GM18873 (cell line): ENCODE results near the gene KIAA1671.

ENCODE experiments used
- ATAC-seq: cut with Tn5 transposase; IDR thresholded peaks from one replicate; pipeline ENCODE4 v1.9.1; 2021; ENCODE audit warnings: mild to moderate bottlenecking, moderate library complexity, moderate number of reproducible peaks; ENCODE audit not compliant: unreplicated experiment, low FRiP score

The KIAA1671 gene

DNA sequence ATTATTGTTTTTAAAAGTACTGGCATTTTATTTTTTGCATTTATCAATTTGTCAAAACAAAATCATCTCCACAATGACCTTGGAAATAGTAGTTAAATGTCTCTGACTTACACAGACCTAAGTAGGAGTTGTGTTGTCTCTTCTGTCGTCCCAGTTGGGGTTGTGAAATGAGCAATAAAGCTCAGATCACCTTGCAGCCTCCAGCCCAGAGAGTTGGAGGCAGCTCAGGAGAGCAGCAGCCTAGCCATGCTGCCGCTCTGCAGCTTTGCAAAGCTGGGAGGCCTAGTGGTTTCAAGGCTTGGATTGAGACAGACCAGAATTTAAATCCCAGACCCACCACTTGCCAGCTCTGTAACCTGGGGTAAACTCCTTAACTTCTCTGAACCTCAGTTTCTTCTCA, 181.9 kb downstream of the KIAA1671 start:
- no peak for ATAC-seq

DNA sequence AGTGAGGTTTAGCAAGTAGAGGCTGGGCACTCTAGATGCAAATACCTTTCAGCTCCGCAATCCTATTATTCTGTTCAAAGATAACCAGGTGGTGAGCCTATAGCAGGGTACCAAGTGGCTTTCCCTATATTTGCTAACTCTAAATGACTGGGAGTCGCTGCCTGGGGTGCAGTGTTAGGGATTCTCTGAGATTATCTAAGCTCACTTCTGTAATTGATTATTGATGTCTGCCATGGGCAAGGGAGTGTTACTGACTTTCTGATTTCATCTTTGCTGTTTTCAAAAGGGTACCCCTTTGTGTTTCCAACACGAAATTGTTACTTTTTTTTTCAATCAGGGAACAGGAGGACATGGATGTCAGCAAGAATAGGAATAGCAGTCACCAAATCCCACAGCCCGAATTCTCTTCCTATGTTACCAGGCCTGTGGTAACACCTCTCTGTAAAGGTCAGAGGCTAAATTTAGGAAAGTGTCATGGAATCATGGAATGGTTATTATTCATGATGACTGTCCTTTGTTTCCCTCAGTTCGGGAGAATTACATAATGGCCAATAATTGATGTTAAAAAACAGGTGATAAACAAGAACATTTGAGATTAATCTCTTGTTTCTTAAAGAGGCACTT, 184.5 kb downstream of the KIAA1671 start:
- no peak for ATAC-seq

DNA sequence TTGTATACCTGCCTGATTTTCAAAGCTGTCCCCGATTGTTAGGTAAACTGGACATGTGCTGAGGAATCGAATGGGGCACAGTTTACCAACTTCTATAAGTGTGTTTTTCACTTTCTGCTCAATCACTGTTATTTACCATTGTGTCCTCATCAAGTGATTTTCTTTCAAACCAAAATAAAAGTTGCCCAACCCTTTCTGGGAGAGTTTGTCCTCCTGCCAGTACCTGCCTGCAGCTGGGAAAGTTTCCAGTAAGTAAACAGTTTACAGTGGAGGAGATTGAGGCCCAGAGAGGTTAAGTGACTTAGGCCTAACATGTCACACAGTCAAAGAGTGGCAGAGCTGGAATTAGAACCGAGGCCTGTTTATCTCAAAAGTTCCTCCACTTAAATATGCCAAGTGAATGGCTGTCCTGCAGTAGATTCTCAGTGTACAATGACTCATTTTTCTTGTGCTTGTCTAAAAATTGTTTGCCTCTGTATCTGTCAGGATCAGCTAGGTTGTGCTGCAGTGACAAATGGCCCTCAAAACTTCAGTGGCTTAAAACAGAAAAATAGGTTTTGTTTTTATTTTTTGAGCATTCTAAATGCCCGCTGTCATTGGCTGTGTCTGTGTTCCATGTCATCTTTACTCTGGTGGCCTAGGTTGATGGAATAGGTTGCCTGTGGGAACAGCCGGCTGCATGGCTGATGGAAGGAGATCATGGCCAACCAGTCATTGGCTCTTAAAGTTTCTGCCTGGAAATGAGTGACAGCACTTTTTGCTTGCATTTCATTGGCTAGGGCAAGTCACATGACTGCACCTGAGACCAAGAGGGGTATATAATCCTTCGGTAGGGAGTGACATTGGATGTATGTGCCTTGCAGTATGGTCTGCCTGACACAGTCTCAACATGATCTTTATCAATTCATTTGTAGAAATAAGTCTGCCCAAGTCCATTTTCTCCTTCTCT, 185.3 kb downstream of the KIAA1671 start:
- ATAC-seq = no peak

DNA sequence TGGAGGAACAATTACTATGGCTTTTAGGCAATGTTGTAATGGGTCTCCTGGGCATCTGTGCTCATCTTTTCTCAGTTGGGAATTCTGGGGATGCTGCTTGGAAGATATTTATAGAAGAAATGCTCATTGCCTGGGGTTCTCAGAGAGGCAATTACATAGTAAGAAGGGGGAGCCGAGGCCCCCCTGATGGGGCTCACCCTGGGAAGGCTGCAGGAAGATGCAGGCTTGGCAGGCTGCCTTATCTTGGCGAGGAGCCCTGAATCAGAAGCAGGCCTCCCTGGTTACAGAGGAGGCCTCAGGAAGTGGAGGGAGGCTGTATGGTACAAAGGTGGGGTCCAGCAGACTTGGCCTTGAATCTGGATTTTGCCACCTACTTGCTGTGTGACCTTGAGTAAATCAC, 186.5 kb downstream of the KIAA1671 start:
- ATAC-seq = no peak

DNA sequence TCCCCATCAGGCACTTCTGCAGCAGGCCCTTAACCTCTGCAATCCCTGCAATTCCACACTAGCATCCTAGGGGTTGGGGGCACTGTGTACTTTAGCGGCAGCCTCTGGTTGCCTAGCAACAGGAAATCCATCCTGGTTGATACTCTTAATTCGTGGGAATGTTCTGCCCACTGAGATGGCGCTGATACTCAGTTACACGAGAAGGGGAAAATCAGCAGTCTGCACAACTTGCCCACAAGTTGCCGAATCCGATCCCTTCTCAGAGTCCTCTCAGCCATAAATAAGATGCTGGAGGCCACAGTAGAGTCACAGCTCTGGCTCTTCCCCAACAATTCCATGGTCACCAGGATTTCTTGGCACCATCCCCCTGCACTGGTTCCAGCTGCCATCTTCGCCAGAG, 189.6 kb downstream of the KIAA1671 start:
- no peak for ATAC-seq

DNA sequence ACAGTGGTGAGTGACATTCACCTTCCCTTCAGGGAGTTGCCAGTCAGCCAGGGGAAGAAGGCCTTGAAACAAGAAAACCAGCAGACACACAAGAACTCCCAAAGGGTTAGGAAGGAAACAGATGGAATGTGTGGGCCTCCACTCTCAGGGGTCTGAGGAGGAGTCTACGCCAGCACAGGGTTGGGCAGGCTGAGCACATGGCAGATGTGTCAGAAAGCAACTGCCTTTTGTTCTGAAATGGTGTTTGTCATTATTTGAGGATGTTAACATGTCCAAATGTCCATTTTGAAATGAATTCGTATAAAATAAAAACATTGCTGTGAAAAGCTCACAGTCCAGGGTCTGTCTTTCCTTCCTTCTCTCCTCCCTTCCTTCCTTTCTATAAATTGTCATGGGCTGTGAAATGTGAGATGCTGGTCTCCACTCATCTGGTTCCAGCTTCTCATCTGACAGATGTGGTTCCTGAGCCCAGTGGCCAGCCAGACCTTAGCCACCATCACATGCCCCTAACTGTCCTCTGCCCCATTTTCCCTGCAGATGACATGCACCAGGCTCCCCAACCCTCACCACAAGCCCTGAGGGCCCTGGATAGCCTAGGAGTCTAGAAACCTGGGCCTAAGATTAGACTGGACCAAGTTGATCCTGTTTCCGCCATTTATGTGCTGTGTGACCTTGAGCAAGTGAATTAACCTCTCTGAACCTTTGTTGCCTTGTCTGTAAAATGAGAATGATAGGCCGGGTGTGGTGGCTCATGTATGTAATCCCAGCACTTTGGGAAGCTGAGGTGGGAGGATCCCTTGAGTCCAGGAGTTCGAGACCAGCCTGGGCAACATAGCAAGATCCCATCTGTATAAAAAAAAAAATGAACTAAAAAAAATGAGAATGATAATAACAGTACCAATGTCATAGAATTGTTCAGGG, 190.9 kb downstream of the KIAA1671 start:
- no peak for ATAC-seq

DNA sequence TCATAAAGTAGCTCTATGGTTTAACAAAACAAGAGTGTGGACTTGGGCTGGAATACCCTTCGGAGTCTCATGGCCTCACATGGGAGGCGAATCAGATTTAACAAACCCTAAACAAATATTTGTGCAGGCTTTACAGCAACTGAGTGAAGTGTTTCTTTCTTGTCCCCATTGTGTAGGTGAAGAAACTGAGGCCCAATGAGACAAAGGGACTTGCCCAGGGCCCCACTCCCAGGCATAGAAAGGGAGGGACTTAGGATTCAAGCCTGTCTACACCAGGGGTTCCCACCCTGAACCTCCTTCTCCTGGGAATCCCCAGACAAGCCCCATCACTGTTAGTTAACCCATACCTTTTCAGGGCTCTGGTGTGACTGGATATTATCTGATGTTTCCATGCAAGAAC, 192.0 kb downstream of the KIAA1671 start:
- no peak for ATAC-seq

DNA sequence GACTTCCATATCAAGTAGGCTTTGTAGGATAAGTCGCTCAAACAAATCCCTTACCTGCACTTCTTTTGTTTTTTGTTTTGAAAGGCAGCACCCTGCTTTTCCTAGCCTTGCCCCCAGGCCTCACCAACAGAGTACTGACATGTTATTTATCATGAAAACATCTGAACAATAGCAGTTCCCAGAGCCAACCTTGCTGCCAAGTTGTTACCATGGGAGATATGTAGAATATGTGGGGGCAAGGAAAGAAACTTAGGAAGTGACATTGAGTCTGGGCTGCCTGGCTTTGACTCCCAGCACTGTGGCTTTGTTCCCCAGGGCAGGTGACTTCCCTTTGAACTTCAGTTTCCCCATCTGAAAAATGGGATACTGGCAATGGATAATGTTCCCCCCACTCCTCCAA, 193.8 kb downstream of the KIAA1671 start:
- ATAC-seq = no peak

DNA sequence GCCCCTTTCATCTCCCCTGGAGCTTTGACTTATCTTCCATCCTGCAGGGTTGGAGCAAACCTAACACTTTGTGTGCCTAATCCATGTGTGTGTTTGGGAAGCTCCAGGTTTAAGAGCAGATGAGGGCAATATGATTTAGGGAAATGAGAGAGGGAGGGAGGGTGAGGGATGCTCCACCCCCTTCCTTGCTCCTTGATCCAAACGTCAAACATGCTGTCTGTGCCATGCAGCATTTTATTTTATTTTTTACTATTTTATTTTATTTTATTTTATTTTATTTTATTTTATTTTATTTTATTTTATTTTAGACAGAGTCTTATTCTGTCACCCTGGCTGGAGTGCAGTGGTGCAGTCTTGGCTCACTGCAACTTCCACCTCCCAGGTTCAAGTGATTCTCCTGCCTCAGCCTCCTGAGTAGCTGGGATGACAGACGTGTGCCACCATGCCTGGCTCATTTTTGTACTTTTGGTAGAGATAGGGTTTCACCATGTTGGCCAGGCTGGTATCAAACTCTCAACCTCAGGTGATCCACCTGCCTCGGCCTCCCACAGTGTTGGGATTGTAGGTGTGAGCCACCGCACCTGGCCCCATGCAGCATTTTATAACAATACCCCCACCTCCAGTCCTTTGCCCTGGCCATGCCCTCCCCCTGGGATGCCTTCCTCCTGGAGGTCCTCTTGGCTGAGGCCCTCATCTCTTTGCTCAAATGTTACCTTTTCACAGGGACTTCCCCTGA, 194.6 kb downstream of the KIAA1671 start:
- no peak for ATAC-seq

DNA sequence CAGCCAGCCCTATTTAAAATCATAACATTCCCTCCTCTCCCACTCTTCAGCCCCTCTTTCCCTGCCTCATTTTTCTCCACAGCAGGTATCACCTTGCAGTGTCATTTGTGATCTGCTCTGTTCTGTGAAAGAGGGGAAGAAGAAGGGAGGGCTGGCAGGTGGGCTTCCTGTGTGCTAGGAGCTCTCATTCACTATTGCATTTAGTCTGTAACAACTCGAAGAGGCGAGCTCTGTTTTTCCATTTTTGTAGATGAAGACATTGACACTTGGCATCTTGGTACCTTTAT, 195.1 kb downstream of the KIAA1671 start:
- no peak for ATAC-seq

DNA sequence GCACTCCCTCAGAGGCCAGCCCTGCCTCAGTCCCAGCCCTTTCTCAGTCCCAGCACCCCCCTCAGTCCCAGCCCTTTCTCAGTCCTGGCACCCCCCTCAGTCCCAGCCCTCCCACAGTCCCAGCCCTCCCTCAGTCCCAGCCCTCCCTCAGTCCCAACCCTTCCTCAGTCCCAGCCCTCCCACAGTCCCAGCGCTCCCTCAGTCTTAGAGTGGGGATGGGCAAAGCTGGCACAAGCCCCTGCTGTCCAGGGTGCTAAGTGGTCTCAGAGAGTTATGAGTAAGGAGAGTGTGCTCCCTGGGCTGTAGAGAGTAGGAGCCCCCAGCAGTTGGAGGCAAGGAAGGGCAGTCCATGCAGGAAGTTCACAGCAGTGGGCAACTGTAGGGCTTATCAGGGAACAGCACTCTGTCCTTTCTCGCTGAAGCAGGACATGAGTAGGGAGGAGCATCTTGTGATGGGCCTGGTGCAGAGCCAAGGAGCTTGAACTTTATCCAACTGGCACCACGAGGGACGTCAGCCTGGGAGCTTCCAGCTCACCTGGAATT, 195.7 kb downstream of the KIAA1671 start:
- ATAC-seq = no peak

DNA sequence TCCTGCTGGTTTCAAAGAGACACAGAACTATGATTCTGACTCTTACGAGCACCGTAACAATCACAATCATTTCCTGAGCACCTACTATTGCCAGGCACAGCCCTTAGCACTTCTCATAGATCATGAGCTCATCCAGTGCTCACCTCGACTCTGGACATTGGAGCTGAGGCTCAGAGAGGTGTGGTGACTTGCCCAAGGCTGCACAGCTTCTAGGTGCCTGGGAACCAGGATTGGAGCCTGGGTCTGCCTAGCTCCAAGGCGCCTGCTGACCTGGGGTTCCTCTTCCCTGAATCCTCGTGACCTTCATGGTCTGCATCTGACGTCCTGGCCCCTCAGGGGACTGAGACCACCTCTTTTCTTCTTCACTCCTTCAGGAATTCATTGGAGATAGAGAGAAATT, 196.5 kb downstream of the KIAA1671 start:
- no peak for ATAC-seq

DNA sequence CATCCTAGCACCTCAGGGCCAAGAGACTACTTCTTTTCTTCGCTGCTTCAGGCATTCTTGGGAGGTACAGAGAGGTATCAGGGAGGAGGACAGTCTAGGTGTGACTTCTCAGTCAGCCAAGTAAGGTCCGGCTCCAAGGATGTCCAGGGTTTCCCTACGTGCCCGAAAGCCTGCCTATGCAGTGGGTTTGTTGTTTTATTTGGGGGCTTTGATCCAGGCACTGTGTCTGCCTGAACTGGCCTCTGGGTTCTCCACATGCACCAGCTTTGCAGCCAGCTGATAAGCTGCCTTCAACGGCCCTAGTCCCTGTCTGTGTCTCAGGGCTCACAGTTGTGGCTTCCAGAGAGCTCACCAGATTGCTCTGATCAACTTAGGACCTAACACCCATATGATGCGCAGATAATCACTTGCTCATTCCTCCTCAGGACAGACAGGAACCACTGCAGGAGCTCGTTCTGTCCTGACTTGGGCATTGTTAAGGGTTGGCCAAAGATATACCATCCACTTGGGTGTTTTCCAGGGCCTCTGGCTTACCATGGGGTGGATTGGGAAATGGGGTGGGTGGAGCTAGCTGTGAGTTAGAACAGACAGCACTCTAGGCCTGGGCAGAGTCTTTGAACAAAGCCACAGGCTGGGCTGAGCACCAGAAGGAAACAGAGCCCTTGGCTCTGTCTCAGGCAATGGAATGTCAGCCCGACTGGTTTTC, 201.6 kb downstream of the KIAA1671 start:
- ATAC-seq = no peak

DNA sequence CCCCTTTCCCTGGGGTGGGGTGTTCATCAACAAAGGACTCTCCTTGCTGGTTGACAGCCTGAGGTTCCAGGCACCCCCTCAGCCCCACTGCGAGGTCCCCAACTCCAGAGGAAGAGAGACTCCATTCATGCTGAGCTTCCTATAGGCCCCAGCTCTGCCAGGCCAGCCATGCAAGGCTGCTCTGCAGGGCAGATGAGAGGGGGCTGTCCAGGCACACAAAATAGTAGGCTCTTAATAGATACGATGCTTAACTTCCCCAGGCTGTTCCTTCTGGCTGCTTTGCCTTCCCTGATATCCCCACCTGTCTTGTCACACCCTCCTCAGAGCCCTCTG, 202.1 kb downstream of the KIAA1671 start:
- no peak for ATAC-seq

DNA sequence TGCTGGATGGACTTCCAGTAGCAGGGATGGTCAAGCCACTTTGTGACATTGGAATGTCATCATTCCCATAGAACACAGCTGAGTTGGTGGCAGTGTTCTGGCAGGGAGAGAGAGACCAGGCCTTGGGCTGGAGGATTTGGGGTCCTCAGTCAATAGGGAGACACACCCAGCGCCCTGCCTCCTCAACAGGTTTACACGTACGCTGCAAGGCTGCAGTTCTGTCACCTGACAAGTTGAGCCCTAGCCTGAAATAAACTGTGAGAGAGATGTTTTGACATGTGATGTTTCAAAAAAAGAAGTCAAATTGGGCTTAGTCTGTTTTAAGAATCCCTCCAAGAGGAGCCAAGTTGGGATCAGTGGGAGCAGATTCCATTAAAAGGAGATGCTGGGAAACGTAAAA, 204.2 kb downstream of the KIAA1671 start:
- ATAC-seq = no peak

DNA sequence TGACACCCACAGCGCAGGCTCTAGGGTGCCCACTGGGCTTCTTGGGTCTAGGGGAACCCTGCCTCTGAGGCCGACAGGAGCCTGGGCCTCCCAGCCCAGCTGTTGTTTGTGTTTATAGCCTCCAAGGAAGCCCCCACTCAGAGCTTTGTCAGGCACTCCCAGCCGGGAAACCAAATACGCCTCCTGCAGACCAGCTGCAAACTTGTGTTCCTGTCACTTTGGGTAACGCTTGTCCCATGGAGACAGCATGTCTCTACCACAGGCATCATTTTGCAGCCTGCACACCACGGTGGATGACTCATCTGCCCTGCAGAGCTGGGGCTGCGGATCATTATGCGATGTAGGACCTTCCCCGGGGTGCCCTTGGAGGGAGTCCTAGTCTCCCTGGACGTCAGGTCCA, 206.5 kb downstream of the KIAA1671 start:
- no peak for ATAC-seq

DNA sequence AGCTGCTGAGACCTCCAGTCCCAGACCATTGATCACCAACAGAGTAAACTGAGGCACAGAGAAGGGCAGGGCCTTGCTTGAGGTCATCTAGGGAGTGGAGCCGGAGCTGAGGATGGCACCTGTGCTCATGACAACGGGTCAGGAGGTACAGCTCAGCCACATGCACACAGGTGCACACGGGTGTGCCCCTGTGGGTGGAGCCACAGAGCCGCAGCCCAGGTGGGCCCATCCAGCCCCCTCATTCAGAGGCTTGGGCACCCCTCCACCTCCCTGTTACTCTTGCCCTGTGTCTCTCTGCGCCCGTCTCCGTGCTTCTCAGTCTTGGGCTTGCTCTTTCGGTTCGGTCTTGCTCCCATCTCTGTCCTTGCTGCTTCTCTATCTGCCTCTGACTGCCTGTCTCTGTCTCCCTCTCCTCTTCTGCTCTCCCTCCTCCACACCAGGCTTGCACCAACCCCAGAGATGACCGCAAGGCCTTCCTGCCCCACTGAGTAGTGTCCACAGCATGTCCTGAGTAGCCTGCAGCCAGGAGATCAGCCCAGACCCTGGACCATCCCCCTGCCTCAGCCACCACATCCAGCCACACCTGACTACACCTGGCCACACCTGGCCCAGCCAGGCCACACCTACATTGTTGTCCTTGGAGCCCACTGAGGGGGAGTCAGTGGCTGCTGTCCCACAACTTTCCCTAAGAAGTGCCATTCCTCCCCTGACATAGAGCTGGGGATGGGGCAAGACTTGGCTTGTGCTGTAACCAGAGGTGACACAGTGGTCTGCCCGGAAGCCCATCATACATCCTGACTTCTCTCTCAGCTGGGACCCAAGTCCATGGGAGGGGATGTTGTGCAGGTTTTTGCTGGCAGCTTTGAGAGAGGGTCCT, 207.8 kb downstream of the KIAA1671 start:
- ATAC-seq = no peak

DNA sequence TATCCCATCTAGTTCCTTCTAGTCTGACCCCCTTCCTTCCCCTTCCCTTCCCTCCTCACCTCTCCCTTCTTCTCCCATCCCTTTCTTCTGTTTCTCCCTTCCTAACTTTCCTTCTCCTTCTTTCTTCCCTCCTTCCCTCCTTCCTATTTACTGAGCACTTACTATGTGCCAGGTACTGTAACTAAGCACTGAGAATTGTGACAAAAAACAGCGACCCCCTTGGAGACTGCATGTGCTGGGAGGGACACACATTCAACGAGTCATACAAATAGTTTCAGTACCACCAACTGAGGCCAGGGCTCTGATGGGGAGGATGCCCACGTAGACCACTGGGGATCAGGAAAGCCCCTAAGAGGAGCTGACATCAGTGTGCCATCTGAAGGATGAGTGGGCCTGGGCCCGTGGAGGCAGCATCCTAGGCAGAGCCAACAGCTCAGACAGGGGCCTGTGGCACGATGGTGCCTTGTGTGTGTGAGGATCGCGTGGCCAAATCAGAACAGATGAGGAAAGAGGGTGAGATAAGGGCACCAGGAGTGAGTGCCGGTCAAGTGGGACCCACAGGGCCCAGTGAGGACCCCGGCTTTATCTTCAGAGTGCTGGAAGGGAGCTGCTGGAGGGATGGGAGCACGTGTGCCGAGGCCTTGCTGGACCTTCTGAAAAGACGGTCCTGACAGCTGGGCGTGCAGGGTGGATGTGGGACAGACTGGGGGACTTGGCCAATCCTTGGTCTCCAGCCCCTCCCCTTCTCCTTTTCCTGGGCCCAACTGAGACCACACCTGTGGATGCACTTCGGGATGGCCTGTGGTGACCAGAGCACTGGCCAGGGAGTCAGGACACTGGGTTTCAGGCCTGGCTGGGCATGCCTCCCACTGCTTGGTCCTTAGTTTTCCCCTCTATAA, 208.8 kb downstream of the KIAA1671 start:
- no peak for ATAC-seq
